Activated naive CD4-positive, alpha-beta T cell (primary cell): Measurements from ENCODE around the gene ARFGEF3.

ENCODE experiments used
- DNase-seq, 4 experiments: peaks; one replicate each; lab custom pipeline; 2025; lab: John Stamatoyannopoulos, UW

The ARFGEF3 gene

GRCh38 chr6:138215093-138215782 lies 53.5 kb downstream of the ARFGEF3 start:
- no peak for DNase-seq

- no peak for DNase-seq
Observed at GRCh38 chr6:138218449-138218848, 56.7 kb downstream of the ARFGEF3 start, which contains the start of gene PBOV1. Gene PBOV1 (minus strand): TSS chr6:138218491. CDS start chr6:138218395, 96 bp downstream.

- DNase-seq = no peak
Observed at GRCh38 chr6:138219398-138219797, 57.7 kb downstream of the ARFGEF3 start.

- no peak for DNase-seq
Observed at GRCh38 chr6:138219901-138220300, 58.2 kb downstream of the ARFGEF3 start.

GRCh38 chr6:138222901-138223546 lies 61.3 kb downstream of the ARFGEF3 start:
- DNase-seq = no peak

- DNase-seq = no peak
Observed at GRCh38 chr6:138225953-138226352, 64.2 kb downstream of the ARFGEF3 start.

- DNase-seq = no peak
Observed at GRCh38 chr6:138226700-138227315, 65.1 kb downstream of the ARFGEF3 start.

- no peak for DNase-seq
Observed at GRCh38 chr6:138227316-138227781, 65.6 kb downstream of the ARFGEF3 start.

- no peak for DNase-seq
Observed at GRCh38 chr6:138229072-138229471, 67.3 kb downstream of the ARFGEF3 start.

GRCh38 chr6:138229663-138230179 lies 68.0 kb downstream of the ARFGEF3 start:
- DNase-seq = no peak

- no peak for DNase-seq
Observed at GRCh38 chr6:138230221-138230620, 68.5 kb downstream of the ARFGEF3 start.

GRCh38 chr6:138230759-138231380 lies 69.1 kb downstream of the ARFGEF3 start:
- no peak for DNase-seq

GRCh38 chr6:138231381-138231886 lies 69.7 kb downstream of the ARFGEF3 start:
- DNase-seq = no peak

- DNase-seq = no peak
Observed at GRCh38 chr6:138234363-138234762, 72.6 kb downstream of the ARFGEF3 start.

GRCh38 chr6:138235205-138235604 lies 73.5 kb downstream of the ARFGEF3 start:
- no peak for DNase-seq

GRCh38 chr6:138235693-138236092 lies 74.0 kb downstream of the ARFGEF3 start:
- DNase-seq = no peak

- no peak for DNase-seq
Observed at GRCh38 chr6:138237463-138237862, 75.7 kb downstream of the ARFGEF3 start.

- no peak for DNase-seq
Observed at GRCh38 chr6:138238368-138238767, 76.6 kb downstream of the ARFGEF3 start.

- DNase-seq = no peak
Observed at GRCh38 chr6:138239774-138240173, 78.0 kb downstream of the ARFGEF3 start.

GRCh38 chr6:138240476-138241245 lies 78.9 kb downstream of the ARFGEF3 start:
- no peak for DNase-seq

- no peak for DNase-seq
Observed at GRCh38 chr6:138241381-138241780, 79.6 kb downstream of the ARFGEF3 start.
